ENCODE measurements around the gene SMC1B.
"Not testable (repeated sequence)": the region's sequence is repeated elsewhere in the genome, so short reads cannot be mapped to it uniquely, and the experiment has no call there.

The SMC1B gene, protein sequence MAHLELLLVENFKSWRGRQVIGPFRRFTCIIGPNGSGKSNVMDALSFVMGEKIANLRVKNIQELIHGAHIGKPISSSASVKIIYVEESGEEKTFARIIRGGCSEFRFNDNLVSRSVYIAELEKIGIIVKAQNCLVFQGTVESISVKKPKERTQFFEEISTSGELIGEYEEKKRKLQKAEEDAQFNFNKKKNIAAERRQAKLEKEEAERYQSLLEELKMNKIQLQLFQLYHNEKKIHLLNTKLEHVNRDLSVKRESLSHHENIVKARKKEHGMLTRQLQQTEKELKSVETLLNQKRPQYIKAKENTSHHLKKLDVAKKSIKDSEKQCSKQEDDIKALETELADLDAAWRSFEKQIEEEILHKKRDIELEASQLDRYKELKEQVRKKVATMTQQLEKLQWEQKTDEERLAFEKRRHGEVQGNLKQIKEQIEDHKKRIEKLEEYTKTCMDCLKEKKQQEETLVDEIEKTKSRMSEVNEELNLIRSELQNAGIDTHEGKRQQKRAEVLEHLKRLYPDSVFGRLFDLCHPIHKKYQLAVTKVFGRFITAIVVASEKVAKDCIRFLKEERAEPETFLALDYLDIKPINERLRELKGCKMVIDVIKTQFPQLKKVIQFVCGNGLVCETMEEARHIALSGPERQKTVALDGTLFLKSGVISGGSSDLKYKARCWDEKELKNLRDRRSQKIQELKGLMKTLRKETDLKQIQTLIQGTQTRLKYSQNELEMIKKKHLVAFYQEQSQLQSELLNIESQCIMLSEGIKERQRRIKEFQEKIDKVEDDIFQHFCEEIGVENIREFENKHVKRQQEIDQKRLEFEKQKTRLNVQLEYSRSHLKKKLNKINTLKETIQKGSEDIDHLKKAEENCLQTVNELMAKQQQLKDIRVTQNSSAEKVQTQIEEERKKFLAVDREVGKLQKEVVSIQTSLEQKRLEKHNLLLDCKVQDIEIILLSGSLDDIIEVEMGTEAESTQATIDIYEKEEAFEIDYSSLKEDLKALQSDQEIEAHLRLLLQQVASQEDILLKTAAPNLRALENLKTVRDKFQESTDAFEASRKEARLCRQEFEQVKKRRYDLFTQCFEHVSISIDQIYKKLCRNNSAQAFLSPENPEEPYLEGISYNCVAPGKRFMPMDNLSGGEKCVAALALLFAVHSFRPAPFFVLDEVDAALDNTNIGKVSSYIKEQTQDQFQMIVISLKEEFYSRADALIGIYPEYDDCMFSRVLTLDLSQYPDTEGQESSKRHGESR

DNA sequence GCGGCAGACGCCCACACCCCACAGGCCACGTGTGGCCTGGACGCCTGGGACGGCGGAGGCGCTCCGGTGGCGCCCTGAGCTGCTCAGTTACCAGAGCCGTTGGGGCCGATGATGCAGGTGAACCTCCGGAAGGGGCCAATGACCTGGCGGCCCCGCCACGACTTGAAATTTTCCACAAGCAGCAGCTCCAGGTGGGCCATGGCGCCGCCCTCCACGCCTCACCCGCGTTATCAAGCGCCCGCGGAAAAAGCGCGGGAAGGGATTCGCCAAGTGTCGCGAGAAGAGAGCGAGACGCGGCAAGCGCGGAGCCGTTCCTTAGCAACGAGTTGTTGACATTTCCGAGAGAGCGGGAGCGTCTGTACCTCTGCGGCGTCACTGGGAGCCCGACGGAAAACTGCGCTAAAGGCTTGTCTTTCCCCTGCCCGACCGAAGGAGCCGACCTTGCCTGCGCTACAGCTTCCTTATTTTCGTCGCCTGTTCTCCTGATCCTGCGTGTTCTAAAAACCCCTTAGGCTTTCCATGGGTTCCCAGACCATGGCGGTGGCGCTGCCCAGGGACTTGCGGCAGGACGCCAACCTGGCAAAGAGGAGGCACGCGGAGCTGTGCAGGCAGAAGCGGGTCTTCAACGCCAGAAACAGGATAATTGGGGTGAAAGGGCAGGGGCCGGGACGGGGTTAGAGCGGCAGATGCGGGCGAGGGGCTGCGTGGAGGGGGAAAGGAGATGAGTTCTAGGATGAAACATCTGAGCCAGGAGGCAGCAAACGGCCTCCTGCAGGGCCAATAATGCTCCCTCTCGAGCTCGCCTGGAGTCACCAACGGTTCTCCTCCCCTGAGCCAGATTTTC, at the start of gene SMC1B, which contains the start of gene RIBC2:
TSS of gene SMC1B (minus strand) at position 232 of the 844 bp plus-strand sequence. CDS start at position 200, 32 bp downstream.
TSS of gene RIBC2 (plus strand) at position 326 of the 844 bp plus-strand sequence. CDS start at position 520, 194 bp downstream.
- peak; percentile 68 for DNase-seq (ENCODE audit: low read depth, low spot score)

DNA sequence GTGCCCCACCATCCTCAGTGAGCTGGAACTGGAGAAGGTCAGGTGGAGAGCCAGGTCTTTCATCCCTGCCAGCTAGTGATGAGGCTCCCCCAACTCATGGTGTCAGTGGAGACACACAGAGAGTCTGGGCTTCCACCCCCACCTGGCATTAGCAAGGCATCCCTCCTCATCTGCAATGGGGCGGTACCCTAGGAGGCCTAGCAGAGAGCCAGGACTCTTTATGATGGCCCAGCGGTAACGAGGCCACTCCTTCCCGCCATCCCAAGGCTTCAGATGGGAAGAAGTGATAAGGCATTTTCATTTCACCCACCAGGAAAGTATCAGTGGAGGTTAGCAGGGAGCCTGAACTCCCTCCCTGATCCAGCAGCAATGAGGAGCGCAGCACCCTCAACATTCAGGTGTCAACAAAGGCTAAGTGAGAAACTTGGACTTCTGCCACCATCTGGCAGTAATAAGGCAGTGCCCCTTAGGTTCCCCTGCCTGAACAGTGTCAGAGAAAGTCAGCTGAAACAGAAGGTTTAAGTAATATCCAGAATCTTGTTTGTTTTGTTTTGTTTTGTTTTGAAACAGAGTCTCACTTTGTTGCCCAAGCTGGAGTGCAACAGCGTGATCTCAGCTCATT, 48.7 kb upstream of the SMC1B start:
- DNase-seq (ENCODE audit: low read depth, low spot score): no peak

DNA sequence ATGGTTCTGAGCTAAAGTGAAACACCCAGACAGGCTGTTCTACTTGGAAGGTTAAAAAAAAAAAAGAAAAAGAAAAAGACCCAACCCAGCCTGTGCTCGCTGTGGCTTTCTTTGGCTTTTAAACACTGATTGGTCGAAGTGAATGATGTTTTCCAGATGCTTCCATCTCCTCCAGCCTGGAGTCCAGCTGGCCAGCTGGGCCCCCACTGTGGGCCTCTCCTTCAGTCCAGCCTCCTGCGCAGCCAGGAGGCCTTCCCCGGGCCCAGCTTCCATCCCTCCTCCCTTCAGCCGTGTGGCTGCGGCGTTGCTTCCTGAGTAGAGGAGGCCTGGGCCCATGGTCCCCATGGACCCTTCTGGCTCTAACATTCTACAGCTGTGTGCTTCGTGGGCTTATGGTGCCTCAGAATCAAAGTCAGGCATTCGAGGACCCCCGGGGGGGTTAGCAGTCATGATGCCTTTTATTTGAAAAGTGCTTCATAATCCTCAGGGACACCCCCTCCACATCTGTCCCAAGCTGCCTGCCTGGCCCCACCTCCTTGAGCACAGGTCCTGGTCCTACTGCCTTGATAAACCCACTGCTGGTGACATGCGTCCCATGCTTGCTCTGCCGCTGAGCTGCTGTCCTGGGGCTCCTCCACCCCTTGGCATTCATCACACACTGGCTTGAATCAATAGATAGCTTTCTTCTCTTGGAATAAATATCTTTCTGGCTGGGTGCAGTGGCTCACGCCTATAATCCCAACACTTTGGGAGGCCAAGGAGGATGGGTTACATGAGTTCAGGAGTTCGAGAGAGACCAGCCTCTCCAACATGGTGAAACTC, 47.1 kb upstream of the SMC1B start:
- no peak for DNase-seq (ENCODE audit: low read depth, low spot score)

DNA sequence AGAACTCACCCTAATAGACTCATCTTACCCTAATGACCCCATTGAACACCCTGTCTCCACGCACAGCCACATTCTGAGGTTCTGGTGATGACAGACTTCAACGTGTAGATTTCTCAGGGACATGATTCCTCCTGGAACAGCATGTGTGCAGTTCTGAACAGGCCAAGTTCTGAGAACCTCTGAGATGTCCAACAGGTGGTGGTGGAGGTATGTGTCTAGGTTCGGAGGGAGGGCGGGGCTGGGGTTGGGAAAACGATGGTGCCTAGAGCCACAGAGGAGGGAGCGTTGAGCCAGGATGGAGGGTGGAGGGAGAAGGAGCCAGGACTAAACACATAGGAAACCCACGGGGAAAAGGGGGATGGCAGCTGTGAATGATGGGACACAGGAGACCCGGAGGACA, 45.8 kb upstream of the SMC1B start:
- DNase-seq (ENCODE audit: low read depth, low spot score): no peak

DNA sequence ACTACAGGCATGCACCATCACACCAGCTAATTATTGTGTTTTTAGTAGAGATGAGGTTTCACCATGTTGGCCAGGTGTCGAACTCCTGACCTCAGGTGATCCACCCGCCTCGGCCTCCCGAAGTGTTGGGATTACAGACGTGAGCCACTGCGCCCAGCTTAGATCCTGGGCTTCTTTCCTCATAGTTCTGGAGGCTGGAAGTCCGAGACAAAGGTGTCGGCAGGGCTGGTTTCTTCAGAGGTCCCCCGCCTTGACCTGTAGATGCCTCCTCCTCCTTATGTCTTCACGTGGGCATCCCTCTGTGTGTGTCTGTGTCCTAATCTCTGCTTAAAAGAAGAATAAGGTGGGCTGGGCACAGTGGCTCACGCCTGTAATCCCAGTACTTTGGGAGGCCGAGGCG, 45.1 kb upstream of the SMC1B start:
- DNase-seq (ENCODE audit: low read depth, low spot score): no peak

DNA sequence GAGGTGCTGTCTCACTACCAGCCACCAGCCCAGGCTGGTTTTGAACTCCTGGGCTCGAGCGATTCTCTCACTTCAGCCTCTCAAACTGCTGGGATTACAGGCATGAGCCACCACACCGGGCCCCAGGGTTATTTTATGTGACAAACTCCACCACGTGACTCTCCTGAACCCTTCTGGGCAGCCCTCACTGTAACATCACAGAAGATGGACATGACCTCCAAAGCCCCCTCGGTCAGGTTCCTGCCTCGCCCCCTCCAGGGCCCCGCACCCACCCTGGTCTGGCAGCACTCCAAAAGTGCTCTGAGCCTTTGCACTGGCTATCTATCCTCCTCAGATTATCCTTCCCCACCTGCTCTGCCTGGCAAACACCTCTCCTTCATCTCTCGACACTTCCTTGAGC, 43.4 kb upstream of the SMC1B start:
- DNase-seq (ENCODE audit: low read depth, low spot score): no peak

DNA sequence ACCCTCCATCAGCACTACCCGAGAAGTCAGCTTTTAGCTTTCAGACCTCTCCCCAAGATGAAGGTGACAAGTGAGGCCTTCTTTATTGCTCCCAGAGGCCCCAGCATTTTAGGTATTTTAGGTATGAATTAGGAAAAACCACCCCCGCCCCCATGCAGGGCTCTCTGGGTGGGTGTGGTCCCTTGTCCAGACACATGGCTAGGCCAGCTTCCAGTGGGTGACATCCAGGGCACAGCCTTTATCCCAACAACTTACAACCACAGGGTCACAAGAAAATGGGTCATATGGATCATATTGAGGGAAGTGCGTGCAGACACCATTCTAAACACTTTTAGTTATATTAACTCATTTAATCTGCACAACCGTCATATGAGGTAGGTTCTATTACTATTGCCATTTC, 42.2 kb upstream of the SMC1B start:
- no peak for DNase-seq (ENCODE audit: low read depth, low spot score)

DNA sequence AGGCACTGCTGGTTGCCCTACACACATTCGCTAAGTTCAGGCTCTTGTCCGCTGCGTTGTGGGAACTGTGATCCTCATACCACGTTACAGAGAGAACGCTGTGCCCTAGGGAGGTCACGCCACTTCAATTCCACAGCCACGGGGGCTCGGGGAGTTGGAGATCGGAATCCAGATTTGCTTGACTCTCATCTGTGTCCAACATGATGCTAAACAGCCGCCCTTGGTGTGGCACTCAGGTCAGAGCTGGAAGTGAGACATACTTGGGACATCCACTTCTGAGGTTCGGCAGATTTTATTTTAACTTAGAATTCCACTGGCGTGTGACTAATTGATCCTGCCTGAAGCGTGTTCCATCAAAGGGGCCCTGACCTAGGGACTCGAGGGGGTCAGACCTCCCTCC, 41.8 kb upstream of the SMC1B start:
- no peak for DNase-seq (ENCODE audit: low read depth, low spot score)

DNA sequence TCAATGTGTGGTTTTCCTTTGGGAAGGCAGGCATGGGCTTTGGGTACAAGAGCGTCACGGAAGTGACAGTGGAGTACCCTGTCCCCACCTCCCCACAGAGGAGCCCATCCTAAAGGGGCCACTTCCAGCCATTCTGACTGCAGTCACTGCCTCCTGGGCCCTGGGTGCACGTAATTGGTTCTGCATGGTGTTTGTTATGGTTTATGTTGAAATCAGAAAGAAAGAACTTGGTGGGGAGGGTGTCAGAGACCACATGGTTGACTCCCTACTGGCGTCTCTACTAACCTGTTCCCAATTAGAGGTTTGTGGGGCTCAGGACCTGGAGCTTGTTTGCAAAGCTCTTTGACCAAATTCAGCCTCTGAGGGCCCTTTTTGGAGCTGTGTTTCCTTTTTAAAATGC, 40.9 kb upstream of the SMC1B start:
- DNase-seq (ENCODE audit: low read depth, low spot score): no peak

DNA sequence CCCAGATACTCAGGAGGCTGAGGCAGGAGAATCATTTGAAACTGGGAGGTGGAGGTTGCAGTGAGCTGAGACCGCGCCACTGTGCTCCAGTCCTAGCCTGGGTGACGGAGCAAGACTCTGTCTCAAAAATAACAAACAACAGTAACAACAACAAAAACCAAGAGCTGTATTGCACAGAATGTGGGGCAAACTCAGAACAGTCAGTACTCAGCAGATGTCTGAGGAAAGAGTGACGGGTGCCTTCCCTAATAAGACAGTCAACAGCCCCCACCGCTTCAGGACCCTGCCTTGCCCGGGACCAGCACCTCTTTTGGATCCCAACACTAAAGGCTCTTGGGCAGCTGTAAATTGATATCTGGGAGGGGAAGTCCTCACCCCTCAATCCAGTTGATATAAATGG, 40.4 kb upstream of the SMC1B start:
- DNase-seq (ENCODE audit: low read depth, low spot score): no peak

DNA sequence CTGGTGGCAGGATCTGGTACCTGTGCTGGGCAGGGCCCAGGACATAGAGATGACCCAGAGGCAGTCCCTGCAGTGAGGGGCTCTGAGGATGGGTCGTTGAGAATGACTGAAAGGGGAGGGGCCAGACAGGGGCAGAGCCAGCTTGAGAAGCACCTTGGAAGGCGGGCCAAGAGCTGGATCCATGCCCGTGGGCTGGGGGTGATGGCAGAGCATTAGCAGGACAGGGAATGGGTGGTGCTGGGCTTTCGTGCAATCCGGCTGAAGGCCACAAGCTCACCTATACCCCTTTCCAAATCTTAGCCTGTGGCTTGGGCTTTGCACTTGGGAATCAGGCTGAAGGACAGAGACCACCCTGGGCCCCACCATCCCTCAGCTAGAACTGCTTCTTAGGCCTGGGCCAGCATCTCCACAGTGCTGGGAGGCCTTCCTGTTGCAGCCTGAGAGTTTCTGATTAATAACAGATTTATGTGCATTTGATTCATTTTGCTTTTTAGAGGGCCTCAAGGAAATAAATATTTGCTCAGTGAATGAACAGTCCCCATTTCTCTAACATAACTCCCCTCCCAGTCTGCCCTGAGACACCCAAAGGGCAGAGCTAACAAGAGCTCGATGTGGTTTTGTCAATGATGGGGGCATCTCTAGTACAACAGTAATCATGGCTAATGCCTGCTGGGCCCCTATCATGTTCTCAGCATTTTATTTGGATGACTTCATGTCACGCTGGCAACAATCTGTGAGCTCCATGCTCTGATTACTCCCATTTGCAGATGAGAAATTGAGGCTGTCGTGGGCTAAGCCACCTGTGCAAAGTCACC, 39.4 kb upstream of the SMC1B start:
- DNase-seq (ENCODE audit: low read depth, low spot score): no peak

DNA sequence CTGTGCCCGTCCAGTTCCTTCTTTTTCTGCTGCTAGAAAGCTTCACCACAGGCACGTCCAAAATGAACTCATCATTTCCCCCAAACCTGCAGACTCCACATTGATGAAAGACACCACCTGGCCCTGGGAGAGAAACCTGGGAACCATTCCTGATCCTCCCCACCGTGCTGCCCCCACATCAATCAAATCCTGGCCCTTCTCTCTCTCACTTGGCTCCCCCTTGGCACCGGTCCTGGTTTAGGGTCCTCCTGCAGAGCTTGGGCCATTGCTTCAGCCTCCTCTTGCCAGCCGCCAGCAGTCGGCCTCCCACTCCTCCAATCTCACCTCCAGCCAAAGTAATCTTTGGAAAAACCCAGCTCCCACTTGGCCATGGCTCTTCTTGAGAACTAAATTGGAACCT, 38.6 kb upstream of the SMC1B start:
- DNase-seq (ENCODE audit: low read depth, low spot score): no peak

DNA sequence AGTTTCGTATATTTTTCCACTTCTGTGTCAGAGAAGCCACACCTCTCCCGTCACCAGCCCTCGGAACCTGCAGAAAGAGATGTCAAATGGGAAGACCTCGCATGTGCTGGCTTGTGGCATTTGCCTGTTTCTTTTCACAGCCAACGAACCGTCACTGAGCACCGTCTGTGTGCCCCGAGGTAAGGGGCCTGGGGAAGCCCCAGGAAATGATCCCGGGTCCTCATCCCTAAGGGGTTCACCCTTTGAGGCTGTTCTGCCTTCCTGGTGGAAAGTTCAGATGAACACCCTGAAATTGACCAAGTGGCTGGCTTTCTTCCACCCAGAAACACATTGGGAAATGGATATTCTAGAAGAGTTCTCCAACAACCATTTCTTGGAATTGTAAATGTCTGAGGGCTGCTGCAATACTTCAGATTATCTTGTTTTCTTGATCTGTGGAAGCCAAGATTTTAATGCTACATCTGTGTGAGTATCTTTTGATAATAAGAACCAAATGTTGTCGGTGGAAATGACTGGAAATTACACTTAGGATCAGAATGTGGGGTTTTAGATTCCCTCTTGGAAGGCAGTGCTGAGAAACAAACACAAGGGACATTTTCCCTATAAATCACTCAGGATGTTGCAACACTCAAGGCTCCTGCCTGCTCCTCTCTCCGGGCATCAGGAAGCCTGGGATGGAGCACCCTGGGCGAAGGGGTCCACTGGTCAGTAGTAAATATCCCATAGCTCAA, 37.7 kb upstream of the SMC1B start:
- DNase-seq (ENCODE audit: low read depth, low spot score): no peak

DNA sequence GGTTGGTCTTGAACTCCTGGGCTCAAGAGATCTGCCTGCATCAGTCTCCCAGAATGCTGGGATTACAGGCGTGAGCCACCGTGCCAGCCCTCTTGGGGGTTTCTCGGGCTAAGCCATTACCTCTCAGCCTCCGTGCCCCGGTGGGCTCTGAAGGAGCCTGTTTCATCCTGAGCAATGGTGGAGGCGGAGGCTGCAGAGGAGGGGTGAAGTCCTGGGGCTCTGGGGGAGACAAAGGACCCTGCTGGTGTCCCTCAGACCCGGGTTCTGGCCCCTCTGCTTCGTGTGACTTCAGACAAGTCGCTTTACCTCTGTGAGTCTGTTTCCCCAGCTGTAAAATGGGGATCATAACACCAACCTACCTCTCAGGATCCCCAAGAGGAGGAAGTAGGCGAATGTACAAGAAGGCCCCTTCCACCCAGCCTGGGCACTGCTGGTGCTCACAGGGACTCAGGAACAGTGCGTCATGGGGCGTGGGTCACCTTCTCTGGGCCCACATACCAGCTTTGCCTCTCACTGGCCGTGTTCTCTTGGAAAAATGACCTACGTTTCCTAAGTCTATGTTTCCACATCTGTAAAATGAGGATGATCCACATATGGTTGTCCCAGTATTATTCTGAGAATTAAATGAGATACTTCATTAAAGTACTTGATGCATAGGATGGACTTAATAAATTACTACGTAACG, 36.8 kb upstream of the SMC1B start:
- no peak for DNase-seq (ENCODE audit: low read depth, low spot score)

DNA sequence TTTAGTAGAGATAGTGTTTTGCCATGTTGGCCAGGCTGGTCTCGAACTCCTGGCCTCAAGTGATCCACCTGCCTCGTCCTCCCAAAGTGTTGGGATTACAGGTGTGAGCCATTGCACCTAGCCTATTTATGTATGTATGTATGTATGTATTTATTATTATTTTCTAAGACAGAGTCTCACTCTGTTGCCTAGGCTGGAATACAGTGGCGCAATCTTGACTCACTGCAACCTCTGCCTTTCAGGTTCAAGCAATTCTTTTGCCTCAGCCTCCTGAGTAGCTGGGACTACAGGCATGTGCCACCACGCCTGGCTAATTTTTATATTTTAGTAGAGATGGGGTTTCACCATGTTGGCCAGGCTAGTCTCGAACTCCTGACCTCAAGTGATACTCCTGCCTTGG, 36.0 kb upstream of the SMC1B start:
- DNase-seq (ENCODE audit: low read depth, low spot score): not testable (repeated sequence)

DNA sequence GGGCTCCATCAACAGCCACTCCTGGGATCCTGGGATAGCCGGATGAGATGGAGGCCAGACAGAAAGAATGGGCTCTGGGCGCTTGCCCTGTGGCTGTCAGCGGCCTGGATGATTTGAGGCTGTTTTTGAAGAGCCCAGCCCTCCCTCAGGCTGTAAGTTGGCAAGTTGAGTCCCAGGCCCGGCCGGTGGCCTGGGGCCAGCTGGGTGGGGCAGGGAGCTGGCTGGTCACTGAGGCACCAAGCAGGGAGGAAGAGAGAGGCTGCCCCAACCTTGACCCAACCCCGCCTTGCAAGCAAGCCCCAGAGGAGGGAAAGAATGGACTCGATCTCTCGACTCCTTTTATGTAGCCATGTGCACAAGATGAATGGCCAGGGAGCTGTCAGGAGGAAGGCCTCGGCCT, 35.0 kb upstream of the SMC1B start:
- no peak for DNase-seq (ENCODE audit: low read depth, low spot score)

DNA sequence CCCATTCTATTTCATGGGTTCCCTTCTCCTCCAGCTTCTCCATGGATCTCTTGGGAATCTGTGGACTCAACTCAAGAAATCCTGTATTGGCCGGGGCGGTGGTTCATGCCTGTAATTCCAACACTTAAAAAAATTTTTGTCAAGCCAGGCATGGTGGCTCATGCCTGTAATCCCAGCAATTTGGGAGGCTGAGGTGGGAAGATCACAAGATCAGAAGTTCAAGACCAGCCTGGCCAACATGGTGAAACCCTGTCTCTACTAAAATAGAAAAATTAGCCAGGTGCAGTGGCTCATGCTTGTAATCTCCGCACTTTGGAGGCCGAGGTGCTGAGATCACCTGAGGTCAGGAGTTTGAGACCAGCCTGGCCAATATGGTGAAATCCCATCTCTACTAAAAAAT, 34.2 kb upstream of the SMC1B start:
- not testable (repeated sequence) for DNase-seq (ENCODE audit: low read depth, low spot score)

DNA sequence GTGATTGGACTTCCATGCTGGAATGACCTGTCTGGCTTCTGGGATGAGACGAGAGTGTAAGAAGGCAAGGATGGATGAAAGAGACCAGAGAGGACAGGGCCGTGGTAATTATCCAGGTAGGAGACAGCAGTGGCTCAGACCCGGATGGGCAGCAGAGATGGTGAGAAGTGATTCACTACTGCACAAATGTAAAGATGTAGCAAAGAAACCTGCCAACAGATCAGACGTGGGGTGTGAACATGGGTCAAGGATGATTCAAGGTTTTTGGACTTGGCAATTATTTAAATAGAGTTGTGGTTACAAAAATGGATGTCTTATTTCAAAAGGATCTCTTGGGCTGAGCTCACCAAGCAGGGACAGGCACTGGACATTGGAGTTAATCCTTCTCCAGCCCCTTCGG, 32.8 kb upstream of the SMC1B start:
- DNase-seq (ENCODE audit: low read depth, low spot score): no peak

All from activated CD4-positive, CD25-positive, alpha-beta regulatory T cell treated with anti-CD3 and anti-CD28 coated beads, Interleukin-2, amount 50 U/mL, for 16 hours (primary cell).